SK-N-SH treated with all-trans-retinoic acid at 6 μM for 48 hours (cell line): ENCODE results near the gene SPATA21.

ENCODE experiments used
- ATAC-seq: fragments of 200-7000 bp; cut with Tn5 transposase; 3 replicates; pipeline ENCODE4 v1.9.1; 2020; ENCODE audit warnings: mild to moderate bottlenecking, moderate library complexity
- ARNTL ChIP-seq: fragments of 450-650 bp; formaldehyde crosslinking; IDR thresholded peaks from 2 replicates; pipeline ENCODE4 v1.5.0; 2020; ENCODE audit warnings: low read depth, mild to moderate bottlenecking, moderate library complexity, borderline replicate concordance
- BACH2 ChIP-seq: fragments of 250-450 bp; sonication (Bioruptor Pico); IDR thresholded peaks from 2 replicates; pipeline ENCODE4 v1.9.0; 2021; ENCODE audit warnings: mild to moderate bottlenecking, borderline replicate concordance
- CREB5 ChIP-seq: fragments of 250-450 bp; sonication (Bioruptor Pico); IDR thresholded peaks from 2 replicates; pipeline ENCODE4 v1.5.1; 2020; ENCODE audit warnings: low read depth, mild to moderate bottlenecking, moderate library complexity
- CSDC2 ChIP-seq: fragments of 250-450 bp; sonication (Bioruptor Pico); IDR thresholded peaks from 2 replicates; pipeline ENCODE4 v1.5.0; 2020; ENCODE audit warnings: mild to moderate bottlenecking, moderate library complexity
- CSRNP3 ChIP-seq: fragments of 250-450 bp; sonication (Bioruptor Pico); IDR thresholded peaks from 2 replicates; pipeline ENCODE4 v1.5.1; 2021; ENCODE audit warnings: mild to moderate bottlenecking, moderate library complexity
- GLIS3 ChIP-seq: fragments of 250-450 bp; sonication (Bioruptor Pico); IDR thresholded peaks from 2 replicates; pipeline ENCODE4 v1.5.0; 2020; ENCODE audit warnings: mild to moderate bottlenecking, moderate library complexity
- ISL1 ChIP-seq: fragments of 250-450 bp; sonication (Bioruptor Pico); IDR thresholded peaks from 2 replicates; pipeline ENCODE4 v2.1.2; 2022; ENCODE audit warnings: mild to moderate bottlenecking, moderate library complexity
- OSR1 ChIP-seq: fragments of 250-450 bp; sonication (Bioruptor Pico); IDR thresholded peaks from 2 replicates; pipeline ENCODE4 v1.8.0; 2022; ENCODE audit warnings: moderate library complexity, mild to moderate bottlenecking, inconsistent platforms
- PATZ1 ChIP-seq: fragments of 250-450 bp; sonication (Bioruptor Pico); IDR thresholded peaks from 2 replicates; pipeline ENCODE4 v1.8.0; 2020; ENCODE audit warnings: mild to moderate bottlenecking, moderate library complexity, borderline replicate concordance
- PPARA ChIP-seq: fragments of 250-450 bp; sonication (Bioruptor Pico); IDR thresholded peaks from 2 replicates; pipeline ENCODE4 v1.5.0; 2020; ENCODE audit warnings: mild to moderate bottlenecking, borderline replicate concordance
- SNAI2 ChIP-seq: fragments of 250-450 bp; sonication (Bioruptor Pico); IDR thresholded peaks from 2 replicates; pipeline ENCODE4 v1.5.0; 2020; ENCODE audit warnings: mild to moderate bottlenecking, moderate library complexity
- TOX ChIP-seq: fragments of 250-450 bp; sonication (Bioruptor Pico); IDR thresholded peaks from 2 replicates; pipeline ENCODE4 v1.8.0; 2021; ENCODE audit warnings: mild to moderate bottlenecking, moderate library complexity, borderline replicate concordance
- TSHZ2 ChIP-seq: fragments of 250-450 bp; sonication (Bioruptor Pico); IDR thresholded peaks from 2 replicates; pipeline ENCODE4 v1.5.0; 2020; ENCODE audit warnings: mild to moderate bottlenecking, moderate library complexity
- ZC3H10 ChIP-seq: fragments of 250-450 bp; sonication (Bioruptor Pico); IDR thresholded peaks from 2 replicates; pipeline ENCODE4 v1.5.1; 2021; ENCODE audit warnings: mild to moderate bottlenecking, moderate library complexity
- ZNF565 ChIP-seq: fragments of 450-650 bp; formaldehyde crosslinking; conservative IDR thresholded peaks from 2 replicates; pipeline ENCODE4 v1.5.0; 2020; ENCODE audit warnings: low read depth, mild to moderate bottlenecking, moderate library complexity
- ZNF70 ChIP-seq: fragments of 450-650 bp; formaldehyde crosslinking; IDR thresholded peaks from 2 replicates; pipeline ENCODE4 v1.5.0; 2020; ENCODE audit warnings: mild to moderate bottlenecking, moderate library complexity
- ZNF8 ChIP-seq: fragments of 450-650 bp; formaldehyde crosslinking; IDR thresholded peaks from 2 replicates; pipeline ENCODE4 v1.5.0; 2020; ENCODE audit warnings: mild to moderate bottlenecking, moderate library complexity
- TF ChIP-seq, protein P1 (sequence below): fragments of 250-450 bp; sonication (Bioruptor Pico); IDR thresholded peaks from 2 replicates; pipeline ENCODE4 v1.8.0; 2021; ENCODE audit warnings: low read depth, mild to moderate bottlenecking, moderate library complexity, borderline replicate concordance

Gene SPATA21

DNA sequence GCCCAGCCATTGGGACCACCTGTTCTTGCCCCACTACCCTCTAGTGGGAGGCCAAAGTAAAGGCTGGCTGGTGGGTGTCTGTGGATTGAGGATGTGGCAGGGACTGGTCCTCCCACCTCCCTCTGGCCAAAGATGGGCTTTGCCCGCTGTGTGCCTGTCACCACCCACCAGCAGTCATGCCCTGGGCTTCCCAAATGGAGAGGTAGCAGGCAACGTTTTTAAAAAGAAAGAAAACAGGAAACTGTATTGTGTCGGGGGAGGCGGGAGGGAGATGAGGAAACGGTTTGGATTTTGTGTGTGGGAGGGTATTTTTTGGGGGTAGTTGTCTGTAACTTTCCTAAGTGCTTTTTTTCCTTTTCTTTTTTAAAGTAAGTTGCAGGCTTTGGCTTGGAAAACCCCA is 40.1 kb downstream of the SPATA21 start:
- TF ChIP-seq CSDC2 (CRISPR knock-in tag) = no peak
- no peak for TF ChIP-seq CREB5 (CRISPR knock-in tag)
- no peak for ATAC-seq

GRCh38 chr1:16396591-16396990 is 40.6 kb downstream of the SPATA21 start:
- TF ChIP-seq ISL1 (CRISPR knock-in tag) (no peak), PPARA (no peak), OSR1 (CRISPR knock-in tag) (peak; percentile 67; the same call in 1 of the 2 replicates), ZNF565 (no peak)
- TF ChIP-seq, protein P1, sequence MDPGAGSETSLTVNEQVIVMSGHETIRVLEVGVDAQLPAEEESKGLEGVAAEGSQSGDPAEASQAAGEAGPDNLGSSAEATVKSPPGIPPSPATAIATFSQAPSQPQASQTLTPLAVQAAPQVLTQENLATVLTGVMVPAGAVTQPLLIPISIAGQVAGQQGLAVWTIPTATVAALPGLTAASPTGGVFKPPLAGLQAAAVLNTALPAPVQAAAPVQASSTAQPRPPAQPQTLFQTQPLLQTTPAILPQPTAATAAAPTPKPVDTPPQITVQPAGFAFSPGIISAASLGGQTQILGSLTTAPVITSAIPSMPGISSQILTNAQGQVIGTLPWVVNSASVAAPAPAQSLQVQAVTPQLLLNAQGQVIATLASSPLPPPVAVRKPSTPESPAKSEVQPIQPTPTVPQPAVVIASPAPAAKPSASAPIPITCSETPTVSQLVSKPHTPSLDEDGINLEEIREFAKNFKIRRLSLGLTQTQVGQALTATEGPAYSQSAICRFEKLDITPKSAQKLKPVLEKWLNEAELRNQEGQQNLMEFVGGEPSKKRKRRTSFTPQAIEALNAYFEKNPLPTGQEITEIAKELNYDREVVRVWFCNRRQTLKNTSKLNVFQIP (CRISPR knock-in tag) = no peak
- peak; percentile 91 for ATAC-seq

DNA sequence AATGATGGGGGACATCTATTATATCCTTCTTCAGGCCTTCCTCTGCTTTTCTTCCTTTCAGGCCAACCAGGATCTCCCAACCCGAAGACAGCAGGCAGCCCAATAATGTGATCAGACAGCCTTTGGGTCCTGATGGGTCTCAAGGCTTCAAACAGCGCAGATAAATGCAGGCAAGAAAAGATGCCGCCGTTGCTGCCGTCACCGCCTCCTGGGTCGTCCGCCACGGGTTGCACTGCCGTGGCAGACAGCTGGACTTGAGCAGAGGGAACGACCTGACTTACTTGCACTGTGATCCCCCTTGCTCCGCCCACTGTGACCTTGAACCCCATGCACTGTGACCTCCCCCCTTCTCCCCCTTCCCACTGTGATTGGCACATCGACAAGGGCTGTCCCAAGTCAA is 42.2 kb downstream of the SPATA21 start:
- no peak for TF ChIP-seq TOX
- no peak for TF ChIP-seq ARNTL (CRISPR knock-in tag)
- TF ChIP-seq TSHZ2 (CRISPR knock-in tag) = no peak
- TF ChIP-seq ISL1 (CRISPR knock-in tag) = no peak
- TF ChIP-seq, protein P1 (CRISPR knock-in tag) = no peak
- TF ChIP-seq ZC3H10 (CRISPR knock-in tag) = no peak
- TF ChIP-seq PATZ1 = no peak
- TF ChIP-seq GLIS3 (CRISPR knock-in tag) = no peak
- no peak for TF ChIP-seq BACH2 (CRISPR knock-in tag)
- no peak for TF ChIP-seq CSRNP3
- TF ChIP-seq ZNF8 = no peak
- no peak for TF ChIP-seq ZNF70 (CRISPR knock-in tag)
- TF ChIP-seq CREB5 (CRISPR knock-in tag) = no peak
- TF ChIP-seq ZNF565 = no peak
- no peak for TF ChIP-seq SNAI2 (CRISPR knock-in tag)
- no peak for ATAC-seq
